HG02981 (cell line): ENCODE data around the gene TAP1.
"Not testable (repeated sequence)": the region's sequence is repeated elsewhere in the genome, so short reads cannot be mapped to it uniquely, and the experiment has no call there.

ENCODE experiments used
- ATAC-seq: cut with Tn5 transposase; IDR thresholded peaks from one replicate; pipeline ENCODE4 v1.9.1; 2021; ENCODE audit warnings: mild to moderate bottlenecking, moderate library complexity; ENCODE audit not compliant: unreplicated experiment

TAP1 gene, protein sequence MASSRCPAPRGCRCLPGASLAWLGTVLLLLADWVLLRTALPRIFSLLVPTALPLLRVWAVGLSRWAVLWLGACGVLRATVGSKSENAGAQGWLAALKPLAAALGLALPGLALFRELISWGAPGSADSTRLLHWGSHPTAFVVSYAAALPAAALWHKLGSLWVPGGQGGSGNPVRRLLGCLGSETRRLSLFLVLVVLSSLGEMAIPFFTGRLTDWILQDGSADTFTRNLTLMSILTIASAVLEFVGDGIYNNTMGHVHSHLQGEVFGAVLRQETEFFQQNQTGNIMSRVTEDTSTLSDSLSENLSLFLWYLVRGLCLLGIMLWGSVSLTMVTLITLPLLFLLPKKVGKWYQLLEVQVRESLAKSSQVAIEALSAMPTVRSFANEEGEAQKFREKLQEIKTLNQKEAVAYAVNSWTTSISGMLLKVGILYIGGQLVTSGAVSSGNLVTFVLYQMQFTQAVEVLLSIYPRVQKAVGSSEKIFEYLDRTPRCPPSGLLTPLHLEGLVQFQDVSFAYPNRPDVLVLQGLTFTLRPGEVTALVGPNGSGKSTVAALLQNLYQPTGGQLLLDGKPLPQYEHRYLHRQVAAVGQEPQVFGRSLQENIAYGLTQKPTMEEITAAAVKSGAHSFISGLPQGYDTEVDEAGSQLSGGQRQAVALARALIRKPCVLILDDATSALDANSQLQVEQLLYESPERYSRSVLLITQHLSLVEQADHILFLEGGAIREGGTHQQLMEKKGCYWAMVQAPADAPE

DNA sequence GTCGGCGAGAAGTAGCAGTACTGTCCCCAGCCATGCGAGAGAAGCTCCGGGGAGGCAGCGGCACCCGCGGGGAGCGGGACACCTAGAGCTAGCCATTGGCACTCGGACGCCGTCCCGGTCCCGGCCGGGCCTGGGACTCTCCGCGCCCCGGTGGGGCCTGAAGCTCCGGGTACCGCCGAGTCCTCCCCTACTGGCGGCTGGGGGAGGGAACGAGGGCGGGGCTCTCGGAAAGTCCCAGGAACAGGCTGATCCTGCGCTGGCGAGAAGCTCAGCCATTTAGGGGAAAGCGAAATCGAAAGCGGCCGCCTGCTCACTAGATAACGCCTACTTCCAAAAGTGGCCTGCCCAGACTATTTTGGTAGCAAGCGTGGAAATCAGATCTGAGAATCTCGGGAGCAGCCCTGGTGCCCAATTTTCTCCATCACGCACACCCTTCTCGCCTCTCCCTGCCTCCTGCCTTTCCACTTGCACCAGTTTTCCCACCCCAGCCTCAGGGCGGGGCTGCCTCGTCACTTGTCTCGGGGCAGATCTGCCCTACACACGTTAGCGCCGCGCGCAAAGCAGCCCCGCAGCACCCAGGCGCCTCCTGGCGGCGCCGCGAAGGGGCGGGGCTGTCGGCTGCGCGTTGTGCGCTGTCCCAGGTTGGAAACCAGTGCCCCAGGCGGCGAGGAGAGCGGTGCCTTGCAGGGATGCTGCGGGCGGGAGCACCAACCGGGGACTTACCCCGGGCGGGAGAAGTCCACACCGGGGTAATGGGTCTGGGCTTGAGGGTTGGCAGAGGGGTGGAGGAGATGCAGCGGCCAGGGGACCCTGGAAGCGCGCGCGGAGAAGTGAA is at the start of gene TAP1, which contains the start of gene PSMB9:
Gene TAP1, minus strand, starts transcription at position 164 of the 835 bp plus-strand sequence. Its CDS starts 68 bp downstream, at position 96.
Gene PSMB9, plus strand, starts transcription at position 652 of the 835 bp plus-strand sequence. Its CDS starts 38 bp downstream, at position 690.
- ATAC-seq: peak; percentile 84

DNA sequence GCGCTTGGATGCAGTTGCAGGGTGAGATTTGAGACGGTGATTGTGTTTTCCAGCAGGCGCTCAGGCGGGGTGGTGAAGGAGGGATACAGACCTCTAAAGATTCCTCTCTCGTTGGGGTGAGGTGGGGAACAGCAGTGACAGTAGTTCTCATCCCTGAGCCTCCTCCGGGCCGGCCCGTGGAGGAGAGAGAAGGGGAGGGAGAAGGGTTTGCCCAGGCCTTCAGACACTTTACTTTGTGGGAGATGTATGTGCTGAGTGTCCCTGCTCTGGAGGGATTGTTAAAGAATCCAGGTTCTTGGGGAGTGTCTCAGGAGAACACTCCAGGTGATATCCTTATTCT is 41.5 kb upstream of the TAP1 start:
- peak; percentile 4 for ATAC-seq

DNA sequence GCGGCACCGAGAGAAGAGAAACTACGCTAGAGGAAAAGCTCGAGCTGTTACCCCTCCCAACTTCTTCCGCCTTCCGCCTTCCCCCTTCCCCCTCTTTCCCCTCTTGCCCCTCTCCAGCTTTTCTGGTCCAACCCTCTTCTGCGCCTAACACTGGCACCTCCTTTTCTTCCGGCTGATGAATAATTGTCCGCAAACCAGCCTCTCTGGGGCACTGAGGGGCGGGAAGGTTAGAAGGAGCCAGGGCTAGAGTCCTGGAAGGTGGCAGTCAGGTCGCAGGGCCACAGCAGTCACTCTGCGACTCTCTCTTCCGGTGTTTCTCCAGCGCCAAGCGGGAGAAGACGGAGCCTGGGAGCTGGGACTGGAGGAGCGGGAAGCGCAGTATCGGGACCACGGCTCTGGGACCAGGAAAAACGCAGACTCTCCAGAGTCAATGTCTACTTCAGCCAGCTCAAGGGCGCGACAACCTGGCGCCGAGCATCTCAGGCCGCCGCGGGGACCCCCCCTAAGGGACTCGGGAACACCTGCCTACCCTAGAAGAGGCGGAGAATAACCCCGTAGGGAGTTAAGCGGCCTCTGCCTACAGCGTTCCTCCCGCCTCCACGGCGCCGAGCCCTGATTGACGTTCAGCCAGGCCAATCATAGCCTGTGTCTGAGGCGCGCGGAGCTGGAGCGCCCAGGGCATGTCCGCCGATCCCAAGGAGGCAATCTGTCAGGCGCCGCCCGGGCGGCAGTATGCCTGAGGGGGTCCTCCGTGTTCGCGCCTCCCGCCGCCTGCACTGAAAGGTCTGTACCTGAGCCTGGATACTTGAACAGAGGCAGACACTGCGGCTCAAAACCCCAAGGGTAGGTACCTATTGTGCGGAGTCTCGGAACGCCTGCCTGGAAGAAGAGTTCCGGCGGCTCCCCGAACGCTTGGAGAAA is 40.8 kb upstream of the TAP1 start:
- ATAC-seq: peak; percentile 94

GRCh38 chr6:32890831-32891230 is 37.3 kb upstream of the TAP1 start:
- no peak for ATAC-seq

- no peak for ATAC-seq
Measured at GRCh38 chr6:32889533-32889932, 36.0 kb upstream of the TAP1 start.

DNA sequence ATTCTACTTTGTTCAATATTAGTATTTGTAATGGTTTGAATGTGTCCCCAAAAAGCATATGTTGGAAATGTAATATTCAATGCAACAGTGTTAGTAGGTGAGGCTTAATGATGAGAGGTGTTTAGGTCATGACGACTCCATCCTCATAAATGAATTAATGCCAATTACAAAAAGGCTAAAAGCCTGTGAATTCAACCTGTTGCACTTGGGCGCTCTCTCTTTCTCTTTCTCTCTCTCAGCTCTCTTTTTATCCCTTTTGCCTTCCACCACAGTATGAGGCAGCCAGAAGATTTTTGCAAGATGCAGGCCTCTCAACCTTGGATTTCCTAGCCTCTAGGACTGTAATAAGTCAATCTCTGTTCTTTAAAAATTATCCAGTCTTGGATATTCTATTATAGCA is 35.1 kb upstream of the TAP1 start:
- ATAC-seq: no peak

DNA sequence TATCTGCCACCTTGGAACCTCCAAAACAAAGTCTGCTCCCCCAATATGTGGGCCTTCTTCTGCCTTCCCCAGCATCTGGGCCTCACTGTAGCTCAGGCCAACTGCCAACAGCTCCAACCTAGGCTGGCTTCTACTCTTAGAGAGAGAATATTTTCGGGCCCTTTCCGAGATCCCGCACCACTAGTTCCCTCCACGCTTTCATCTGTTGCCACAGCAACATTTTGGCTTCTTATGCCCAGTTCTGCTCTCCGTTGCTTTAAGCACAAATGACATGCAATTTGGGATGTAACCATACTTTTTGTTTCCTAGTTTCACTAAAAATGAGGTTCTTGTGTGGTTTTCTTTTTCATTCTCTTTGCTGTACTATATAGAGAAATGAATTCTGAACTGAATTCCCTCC is 34.1 kb upstream of the TAP1 start:
- no peak for ATAC-seq

GRCh38 chr6:32886681-32887383 is 33.3 kb upstream of the TAP1 start:
- no peak for ATAC-seq

GRCh38 chr6:32885698-32886286 is 32.3 kb upstream of the TAP1 start:
- no peak for ATAC-seq

GRCh38 chr6:32883789-32884188 is 30.3 kb upstream of the TAP1 start:
- ATAC-seq: no peak

GRCh38 chr6:32882879-32883250 is 29.4 kb upstream of the TAP1 start:
- ATAC-seq: no peak

DNA sequence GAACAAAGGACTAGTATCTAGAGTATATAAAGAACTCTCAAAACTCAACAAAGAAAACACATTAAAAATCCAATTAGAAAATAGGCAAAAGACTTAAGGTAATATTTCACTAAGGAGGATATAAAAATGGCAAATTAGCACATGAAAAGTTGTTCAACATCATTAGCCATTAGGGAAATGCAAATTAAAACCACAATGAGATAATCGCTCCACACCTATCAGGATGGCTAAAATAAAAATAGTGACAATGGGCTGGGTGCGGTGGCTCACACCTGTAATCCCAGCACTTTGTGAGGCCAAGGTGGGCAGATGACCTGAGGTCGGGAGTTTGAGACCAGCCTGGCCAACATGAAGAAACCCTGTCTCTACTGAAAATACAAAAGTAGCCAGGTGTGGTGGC is 27.5 kb upstream of the TAP1 start:
- ATAC-seq: not testable (repeated sequence)

GRCh38 chr6:32879691-32880090 is 26.2 kb upstream of the TAP1 start:
- ATAC-seq: no peak

- ATAC-seq: no peak
Measured at GRCh38 chr6:32876603-32877002, 23.1 kb upstream of the TAP1 start.

GRCh38 chr6:32873947-32874346 is 20.4 kb upstream of the TAP1 start:
- not testable (repeated sequence) for ATAC-seq

GRCh38 chr6:32868257-32868788 is 14.8 kb upstream of the TAP1 start:
- no peak for ATAC-seq

GRCh38 chr6:32867554-32868256 is 14.2 kb upstream of the TAP1 start:
- ATAC-seq: no peak

DNA sequence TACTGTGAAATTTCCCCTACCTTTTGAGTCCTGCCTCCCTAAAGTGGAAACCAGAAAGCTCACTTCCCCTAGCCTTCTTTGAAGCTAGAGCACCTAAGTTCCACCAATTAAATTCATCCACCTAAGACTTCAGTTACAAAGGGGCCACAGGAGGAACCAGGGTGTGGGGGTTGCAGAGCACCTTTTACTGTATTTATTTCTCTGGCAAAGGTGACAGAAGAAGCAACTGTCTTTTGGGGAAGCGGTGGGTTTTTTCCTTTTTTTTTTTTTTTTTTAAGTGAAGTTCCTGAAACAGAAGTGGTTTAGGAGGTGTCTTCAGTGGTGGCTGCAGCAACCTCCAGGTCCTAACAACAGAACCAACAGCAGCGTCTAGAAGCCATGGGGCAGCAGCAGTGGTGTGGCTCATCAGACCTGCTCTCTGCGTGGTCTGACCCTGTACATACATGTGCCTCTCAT is 13.5 kb upstream of the TAP1 start:
- no peak for ATAC-seq
